ENCODE results near the gene KMT5B. TPM values are rescaled to one million over a fixed set of nuclear protein-coding genes. Genes with fewer than 3 reads are reported as not detected.
A peak's percentile ranks its signal among the peaks of the same experiment; 100 is the strongest.

Gene KMT5B
- total and polyA plus RNA-seq, 2 of the 13 experiments (the other 11 are each of a cell fraction or from before 2014, with no cell fraction given) = 17.6 to 23.7 TPM

DNA sequence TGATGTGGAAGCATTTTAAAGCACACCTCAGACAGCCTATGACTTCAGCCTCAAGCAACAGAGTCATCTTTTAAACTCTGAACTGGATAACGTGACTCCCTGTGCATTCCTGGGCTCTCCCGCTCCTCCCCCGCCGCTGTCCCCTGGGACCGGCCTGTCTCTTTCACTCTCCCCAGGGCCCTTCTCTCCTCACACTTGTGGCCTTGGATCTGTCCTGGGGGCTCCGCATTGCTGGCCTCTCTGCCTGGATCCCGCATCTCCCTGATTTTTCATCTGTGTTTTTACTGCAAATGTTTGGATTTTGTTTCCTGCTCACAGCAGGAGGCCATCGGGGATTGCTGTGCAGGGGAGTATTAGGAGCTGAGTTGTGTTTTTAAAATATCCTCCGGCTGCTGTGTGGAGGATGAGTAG lies 43.2 kb upstream of the KMT5B start (continued):
- peak; percentile 32; the same call in 1 of the 2 replicates for TF ChIP-seq POLR2AphosphoS5 (IDR thresholded peaks at IDR 0.05; ENCODE audit: low read depth, low read length)
- TF ChIP-seq GLI4 (CRISPR knock-in tag; IDR thresholded peaks at IDR 0.05; ENCODE audit: borderline replicate concordance) = 0 out of 2 replicates have a peak, but pooled peaks have one; percentile 42
- TF ChIP-seq, protein P1, sequence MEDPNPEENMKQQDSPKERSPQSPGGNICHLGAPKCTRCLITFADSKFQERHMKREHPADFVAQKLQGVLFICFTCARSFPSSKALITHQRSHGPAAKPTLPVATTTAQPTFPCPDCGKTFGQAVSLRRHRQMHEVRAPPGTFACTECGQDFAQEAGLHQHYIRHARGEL (CRISPR knock-in tag; IDR thresholded peaks at IDR 0.05) = no peak
- no peak for TF ChIP-seq ZNF205 (CRISPR knock-in tag; IDR thresholded peaks at IDR 0.05)
- TF ChIP-seq, protein P2, sequence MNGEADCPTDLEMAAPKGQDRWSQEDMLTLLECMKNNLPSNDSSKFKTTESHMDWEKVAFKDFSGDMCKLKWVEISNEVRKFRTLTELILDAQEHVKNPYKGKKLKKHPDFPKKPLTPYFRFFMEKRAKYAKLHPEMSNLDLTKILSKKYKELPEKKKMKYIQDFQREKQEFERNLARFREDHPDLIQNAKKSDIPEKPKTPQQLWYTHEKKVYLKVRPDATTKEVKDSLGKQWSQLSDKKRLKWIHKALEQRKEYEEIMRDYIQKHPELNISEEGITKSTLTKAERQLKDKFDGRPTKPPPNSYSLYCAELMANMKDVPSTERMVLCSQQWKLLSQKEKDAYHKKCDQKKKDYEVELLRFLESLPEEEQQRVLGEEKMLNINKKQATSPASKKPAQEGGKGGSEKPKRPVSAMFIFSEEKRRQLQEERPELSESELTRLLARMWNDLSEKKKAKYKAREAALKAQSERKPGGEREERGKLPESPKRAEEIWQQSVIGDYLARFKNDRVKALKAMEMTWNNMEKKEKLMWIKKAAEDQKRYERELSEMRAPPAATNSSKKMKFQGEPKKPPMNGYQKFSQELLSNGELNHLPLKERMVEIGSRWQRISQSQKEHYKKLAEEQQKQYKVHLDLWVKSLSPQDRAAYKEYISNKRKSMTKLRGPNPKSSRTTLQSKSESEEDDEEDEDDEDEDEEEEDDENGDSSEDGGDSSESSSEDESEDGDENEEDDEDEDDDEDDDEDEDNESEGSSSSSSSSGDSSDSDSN (CRISPR knock-in tag; IDR thresholded peaks at IDR 0.05) = peak; percentile 53
- TF ChIP-seq SIN3A (IDR thresholded peaks at IDR 0.05; ENCODE audit: borderline replicate concordance, low read depth, low read length) = no peak
- TF ChIP-seq RNF2 (conservative IDR thresholded peaks at IDR 0.05; ENCODE audit: low read depth) = 0 out of 2 replicates have a peak, but pooled peaks have one; percentile 30
- TF ChIP-seq, protein P3, sequence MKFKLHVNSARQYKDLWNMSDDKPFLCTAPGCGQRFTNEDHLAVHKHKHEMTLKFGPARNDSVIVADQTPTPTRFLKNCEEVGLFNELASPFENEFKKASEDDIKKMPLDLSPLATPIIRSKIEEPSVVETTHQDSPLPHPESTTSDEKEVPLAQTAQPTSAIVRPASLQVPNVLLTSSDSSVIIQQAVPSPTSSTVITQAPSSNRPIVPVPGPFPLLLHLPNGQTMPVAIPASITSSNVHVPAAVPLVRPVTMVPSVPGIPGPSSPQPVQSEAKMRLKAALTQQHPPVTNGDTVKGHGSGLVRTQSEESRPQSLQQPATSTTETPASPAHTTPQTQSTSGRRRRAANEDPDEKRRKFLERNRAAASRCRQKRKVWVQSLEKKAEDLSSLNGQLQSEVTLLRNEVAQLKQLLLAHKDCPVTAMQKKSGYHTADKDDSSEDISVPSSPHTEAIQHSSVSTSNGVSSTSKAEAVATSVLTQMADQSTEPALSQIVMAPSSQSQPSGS (CRISPR knock-in tag; IDR thresholded peaks at IDR 0.05) = no peak
- no peak for TF ChIP-seq RBAK (CRISPR knock-in tag; IDR thresholded peaks at IDR 0.05)
- no peak for TF ChIP-seq ZNF558 (CRISPR knock-in tag; IDR thresholded peaks at IDR 0.05; ENCODE audit: borderline replicate concordance)
- no peak for TF ChIP-seq CEBPB (IDR thresholded peaks at IDR 0.05; ENCODE audit: borderline replicate concordance, low read depth, low read length)
- TF ChIP-seq ZBTB7B (CRISPR knock-in tag; IDR thresholded peaks at IDR 0.05) = peak; percentile 63; the same call in 1 of the 2 replicates
- peak; percentile 43; the same call in 1 of the 2 replicates for TF ChIP-seq HDAC1 (CRISPR knock-in tag; IDR thresholded peaks at IDR 0.05)
- TF ChIP-seq RAD21 (CRISPR knock-in tag; IDR thresholded peaks at IDR 0.05) = no peak; the same call in 1 of the 2 replicates
- TF ChIP-seq, protein P4, sequence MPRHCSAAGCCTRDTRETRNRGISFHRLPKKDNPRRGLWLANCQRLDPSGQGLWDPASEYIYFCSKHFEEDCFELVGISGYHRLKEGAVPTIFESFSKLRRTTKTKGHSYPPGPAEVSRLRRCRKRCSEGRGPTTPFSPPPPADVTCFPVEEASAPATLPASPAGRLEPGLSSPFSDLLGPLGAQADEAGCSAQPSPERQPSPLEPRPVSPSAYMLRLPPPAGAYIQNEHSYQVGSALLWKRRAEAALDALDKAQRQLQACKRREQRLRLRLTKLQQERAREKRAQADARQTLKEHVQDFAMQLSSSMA (CRISPR knock-in tag; IDR thresholded peaks at IDR 0.05) = no peak
- TF ChIP-seq FOXK1 (CRISPR knock-in tag; IDR thresholded peaks at IDR 0.05; ENCODE audit: borderline replicate concordance, low read depth) = no peak
- TF ChIP-seq ATF7-NPFF (CRISPR knock-in tag; IDR thresholded peaks at IDR 0.05; ENCODE audit: low read depth) = 0 out of 2 replicates have a peak, but pooled peaks have one; percentile 19
- TF ChIP-seq MYC (CRISPR knock-in tag; IDR thresholded peaks at IDR 0.05; ENCODE audit: borderline replicate concordance) = no peak
- TF ChIP-seq, protein P5, sequence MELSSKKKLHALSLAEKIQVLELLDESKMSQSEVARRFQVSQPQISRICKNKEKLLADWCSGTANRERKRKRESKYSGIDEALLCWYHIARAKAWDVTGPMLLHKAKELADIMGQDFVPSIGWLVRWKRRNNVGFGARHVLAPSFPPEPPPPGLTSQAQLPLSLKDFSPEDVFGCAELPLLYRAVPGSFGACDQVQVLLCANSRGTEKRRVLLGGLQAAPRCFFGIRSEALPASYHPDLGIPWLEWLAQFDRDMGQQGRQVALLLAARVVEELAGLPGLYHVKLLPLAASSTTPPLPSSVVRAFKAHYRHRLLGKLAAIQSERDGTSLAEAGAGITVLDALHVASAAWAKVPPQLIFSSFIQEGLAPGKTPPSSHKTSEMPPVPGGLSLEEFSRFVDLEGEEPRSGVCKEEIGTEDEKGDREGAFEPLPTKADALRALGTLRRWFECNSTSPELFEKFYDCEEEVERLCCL (CRISPR knock-in tag; IDR thresholded peaks at IDR 0.05; ENCODE audit: borderline replicate concordance) = no peak
- TF ChIP-seq, protein P6, sequence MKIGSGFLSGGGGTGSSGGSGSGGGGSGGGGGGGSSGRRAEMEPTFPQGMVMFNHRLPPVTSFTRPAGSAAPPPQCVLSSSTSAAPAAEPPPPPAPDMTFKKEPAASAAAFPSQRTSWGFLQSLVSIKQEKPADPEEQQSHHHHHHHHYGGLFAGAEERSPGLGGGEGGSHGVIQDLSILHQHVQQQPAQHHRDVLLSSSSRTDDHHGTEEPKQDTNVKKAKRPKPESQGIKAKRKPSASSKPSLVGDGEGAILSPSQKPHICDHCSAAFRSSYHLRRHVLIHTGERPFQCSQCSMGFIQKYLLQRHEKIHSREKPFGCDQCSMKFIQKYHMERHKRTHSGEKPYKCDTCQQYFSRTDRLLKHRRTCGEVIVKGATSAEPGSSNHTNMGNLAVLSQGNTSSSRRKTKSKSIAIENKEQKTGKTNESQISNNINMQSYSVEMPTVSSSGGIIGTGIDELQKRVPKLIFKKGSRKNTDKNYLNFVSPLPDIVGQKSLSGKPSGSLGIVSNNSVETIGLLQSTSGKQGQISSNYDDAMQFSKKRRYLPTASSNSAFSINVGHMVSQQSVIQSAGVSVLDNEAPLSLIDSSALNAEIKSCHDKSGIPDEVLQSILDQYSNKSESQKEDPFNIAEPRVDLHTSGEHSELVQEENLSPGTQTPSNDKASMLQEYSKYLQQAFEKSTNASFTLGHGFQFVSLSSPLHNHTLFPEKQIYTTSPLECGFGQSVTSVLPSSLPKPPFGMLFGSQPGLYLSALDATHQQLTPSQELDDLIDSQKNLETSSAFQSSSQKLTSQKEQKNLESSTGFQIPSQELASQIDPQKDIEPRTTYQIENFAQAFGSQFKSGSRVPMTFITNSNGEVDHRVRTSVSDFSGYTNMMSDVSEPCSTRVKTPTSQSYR (CRISPR knock-in tag; IDR thresholded peaks at IDR 0.05; ENCODE audit: borderline replicate concordance) = peak; percentile 55; the same call in 1 of the 2 replicates
- no peak for TF ChIP-seq RBM39 (IDR thresholded peaks at IDR 0.05; ENCODE audit: low read depth, low read length, poor library complexity, severe bottlenecking)

All from HepG2 (cell line).